K562 (cell line): ENCODE data around the gene RAMAC.
"Not testable (repeated sequence)": the region's sequence is repeated elsewhere in the genome, so short reads cannot be mapped to it uniquely, and the experiment has no call there.

ENCODE experiments used
- CEBPB ChIP-seq: fragments of 450-650 bp; IDR thresholded peaks from 2 replicates; pipeline ENCODE4 v1.6.1; 2016; ENCODE audit warnings: missing genetic modification characterization, missing compliant biosample characterization
- ELF1 ChIP-seq: fragments of 200-800 bp; sonication (Bioruptor generic); IDR thresholded peaks from 2 replicates; pipeline ENCODE4 v1.6.1; 2016; ENCODE audit warnings: missing genetic modification characterization, missing compliant biosample characterization
- ESRRB ChIP-seq: fragments of 250-450 bp; sonication (Bioruptor Pico); IDR thresholded peaks from 2 replicates; pipeline ENCODE4 v1.5.0; 2020; ENCODE audit warnings: mild to moderate bottlenecking, moderate library complexity, borderline replicate concordance
- RFX5 ChIP-seq: IDR thresholded peaks from 2 replicates; pipeline ENCODE4 v1.6.1; 2011; ENCODE audit warnings: low read depth, mild to moderate bottlenecking, improper control_type of control experiment, low read length
- SOX6 ChIP-seq: fragments of 450-650 bp; IDR thresholded peaks from 2 replicates; pipeline ENCODE4 v1.6.1; 2014; ENCODE audit warnings: mild to moderate bottlenecking
- ZBTB1 ChIP-seq: sonication (generic); formaldehyde crosslinking; IDR thresholded peaks from 2 replicates; pipeline ENCODE4 v1.8.1; 2023; ENCODE audit warnings: missing genetic modification reagents, low read depth, mild to moderate bottlenecking, borderline replicate concordance
- ZBTB8A ChIP-seq: fragments of 450-650 bp; IDR thresholded peaks from 2 replicates; pipeline ENCODE4 v1.6.1; 2018; ENCODE audit warnings: mild to moderate bottlenecking, moderate library complexity; ENCODE audit not compliant: partially characterized antibody
- ZKSCAN1 ChIP-seq: fragments of 150-350 bp; IDR thresholded peaks from 2 replicates; pipeline ENCODE4 v1.6.1; 2016; ENCODE audit warnings: low read depth, low read length
- ZNF274 ChIP-seq: IDR thresholded peaks from 2 replicates; pipeline ENCODE4 v1.6.1; 2011; ENCODE audit warnings: low read depth, mild to moderate bottlenecking, low read length, moderate library complexity, borderline replicate concordance
- TF ChIP-seq, protein P1 (sequence below): sonication (generic); formaldehyde crosslinking; IDR thresholded peaks from 2 replicates; pipeline ENCODE4 v1.8.0; 2022; ENCODE audit warnings: mild to moderate bottlenecking, missing genetic modification reagents
- TF ChIP-seq, protein P2 (sequence below): sonication (generic); formaldehyde crosslinking; IDR thresholded peaks from 2 replicates; pipeline ENCODE4 v1.9.0; 2022; ENCODE audit warnings: mild to moderate bottlenecking, missing genetic modification reagents
- TF ChIP-seq, protein P3 (sequence below), 3 experiments: IDR thresholded peaks in 2 of 3; conservative IDR thresholded peaks in 1 of 3; 2 replicates each; pipeline ENCODE4 v1.5.1; 2011 to 2012; ENCODE audit warnings: low read length in 3 of 3, mild to moderate bottlenecking in 3 of 3, control low read depth in 2 of 3, improper control_type of control experiment in 1 of 3, inconsistent platforms in 1 of 3, low read depth in 1 of 3, mixed read lengths in 1 of 3, moderate library complexity in 1 of 3; ENCODE audit not compliant: insufficient read depth in 2 of 3
- TF ChIP-seq, protein P4 (sequence below): fragments of 450-650 bp; IDR thresholded peaks from 2 replicates; pipeline ENCODE4 v1.6.1; 2016; ENCODE audit warnings: antibody characterized with exemption

DNA sequence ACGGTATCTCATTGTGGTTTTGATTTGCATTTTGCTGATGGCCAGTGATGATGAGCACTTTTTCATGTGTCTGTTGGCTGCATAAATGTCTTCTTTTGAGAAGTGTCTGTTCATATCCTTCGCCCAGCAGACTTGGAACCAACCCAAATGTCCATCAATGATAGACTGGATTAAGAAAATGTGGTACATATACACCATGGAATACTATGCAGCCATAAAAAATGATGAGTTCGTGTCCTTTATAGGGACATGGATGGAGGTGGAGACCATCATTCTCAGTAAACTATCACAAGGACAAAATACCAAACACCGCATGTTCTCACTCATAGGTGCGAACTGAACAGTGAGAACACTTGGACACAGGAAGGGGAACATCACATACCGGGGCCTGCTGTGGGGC, 45.2 kb downstream of the RAMAC start:
- TF ChIP-seq, protein P1, sequence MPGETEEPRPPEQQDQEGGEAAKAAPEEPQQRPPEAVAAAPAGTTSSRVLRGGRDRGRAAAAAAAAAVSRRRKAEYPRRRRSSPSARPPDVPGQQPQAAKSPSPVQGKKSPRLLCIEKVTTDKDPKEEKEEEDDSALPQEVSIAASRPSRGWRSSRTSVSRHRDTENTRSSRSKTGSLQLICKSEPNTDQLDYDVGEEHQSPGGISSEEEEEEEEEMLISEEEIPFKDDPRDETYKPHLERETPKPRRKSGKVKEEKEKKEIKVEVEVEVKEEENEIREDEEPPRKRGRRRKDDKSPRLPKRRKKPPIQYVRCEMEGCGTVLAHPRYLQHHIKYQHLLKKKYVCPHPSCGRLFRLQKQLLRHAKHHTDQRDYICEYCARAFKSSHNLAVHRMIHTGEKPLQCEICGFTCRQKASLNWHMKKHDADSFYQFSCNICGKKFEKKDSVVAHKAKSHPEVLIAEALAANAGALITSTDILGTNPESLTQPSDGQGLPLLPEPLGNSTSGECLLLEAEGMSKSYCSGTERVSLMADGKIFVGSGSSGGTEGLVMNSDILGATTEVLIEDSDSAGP (CRISPR knock-in tag), result not testable (repeated sequence)
- TF ChIP-seq, protein P2, sequence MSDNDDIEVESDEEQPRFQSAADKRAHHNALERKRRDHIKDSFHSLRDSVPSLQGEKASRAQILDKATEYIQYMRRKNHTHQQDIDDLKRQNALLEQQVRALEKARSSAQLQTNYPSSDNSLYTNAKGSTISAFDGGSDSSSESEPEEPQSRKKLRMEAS (CRISPR knock-in tag), result not testable (repeated sequence)
- TF ChIP-seq, protein P3, sequence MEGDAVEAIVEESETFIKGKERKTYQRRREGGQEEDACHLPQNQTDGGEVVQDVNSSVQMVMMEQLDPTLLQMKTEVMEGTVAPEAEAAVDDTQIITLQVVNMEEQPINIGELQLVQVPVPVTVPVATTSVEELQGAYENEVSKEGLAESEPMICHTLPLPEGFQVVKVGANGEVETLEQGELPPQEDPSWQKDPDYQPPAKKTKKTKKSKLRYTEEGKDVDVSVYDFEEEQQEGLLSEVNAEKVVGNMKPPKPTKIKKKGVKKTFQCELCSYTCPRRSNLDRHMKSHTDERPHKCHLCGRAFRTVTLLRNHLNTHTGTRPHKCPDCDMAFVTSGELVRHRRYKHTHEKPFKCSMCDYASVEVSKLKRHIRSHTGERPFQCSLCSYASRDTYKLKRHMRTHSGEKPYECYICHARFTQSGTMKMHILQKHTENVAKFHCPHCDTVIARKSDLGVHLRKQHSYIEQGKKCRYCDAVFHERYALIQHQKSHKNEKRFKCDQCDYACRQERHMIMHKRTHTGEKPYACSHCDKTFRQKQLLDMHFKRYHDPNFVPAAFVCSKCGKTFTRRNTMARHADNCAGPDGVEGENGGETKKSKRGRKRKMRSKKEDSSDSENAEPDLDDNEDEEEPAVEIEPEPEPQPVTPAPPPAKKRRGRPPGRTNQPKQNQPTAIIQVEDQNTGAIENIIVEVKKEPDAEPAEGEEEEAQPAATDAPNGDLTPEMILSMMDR (IDR thresholded peaks at IDR 0.05 in 2 of 3, conservative IDR thresholded peaks at IDR 0.05 in 1 of 3; ENCODE audit: insufficient read depth in 2 of 3, low read depth in 1 of 3, low read length in 3 of 3), result not testable (repeated sequence)
- not testable (repeated sequence) for TF ChIP-seq CEBPB (tag); ZKSCAN1; ZNF274; ZBTB1 (CRISPR knock-in tag); RFX5; SOX6; ZBTB8A; ESRRB (CRISPR knock-in tag); ELF1 (tag)
- TF ChIP-seq, protein P4, sequence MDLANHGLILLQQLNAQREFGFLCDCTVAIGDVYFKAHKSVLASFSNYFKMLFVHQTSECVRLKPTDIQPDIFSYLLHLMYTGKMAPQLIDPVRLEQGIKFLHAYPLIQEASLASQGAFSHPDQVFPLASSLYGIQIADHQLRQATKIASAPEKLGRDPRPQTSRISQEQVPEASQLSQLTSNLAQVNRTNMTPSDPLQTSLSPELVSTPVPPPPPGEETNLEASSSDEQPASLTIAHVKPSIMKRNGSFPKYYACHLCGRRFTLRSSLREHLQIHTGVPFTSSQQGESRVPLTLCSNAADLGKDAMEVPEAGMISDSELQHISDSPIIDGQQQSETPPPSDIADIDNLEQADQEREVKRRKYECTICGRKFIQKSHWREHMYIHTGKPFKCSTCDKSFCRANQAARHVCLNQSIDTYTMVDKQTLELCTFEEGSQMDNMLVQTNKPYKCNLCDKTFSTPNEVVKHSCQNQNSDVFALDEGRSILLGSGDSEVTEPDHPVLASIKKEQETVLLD, result not testable (repeated sequence)
